HG03103 (cell line): ENCODE data around the gene ZNF644.

ENCODE experiments used
- ATAC-seq: cut with Tn5 transposase; IDR thresholded peaks from one replicate; pipeline ENCODE4 v1.9.1; 2021; ENCODE audit warnings: low read depth; ENCODE audit not compliant: unreplicated experiment

ZNF644 gene

GRCh38 chr1:90990779-90991178 lies 31.1 kb downstream of the ZNF644 start:
- no peak for ATAC-seq

GRCh38 chr1:90989990-90990389 lies 31.8 kb downstream of the ZNF644 start:
- peak; percentile 59 for ATAC-seq

GRCh38 chr1:90989302-90989701 lies 32.5 kb downstream of the ZNF644 start:
- no peak for ATAC-seq

- no peak for ATAC-seq
These were observed 34.0 kb downstream of the ZNF644 start for GRCh38 chr1:90987841-90988240.

- no peak for ATAC-seq
These were observed 34.9 kb downstream of the ZNF644 start for GRCh38 chr1:90986953-90987352.

GRCh38 chr1:90977522-90977921 lies 44.3 kb downstream of the ZNF644 start:
- ATAC-seq: no peak

GRCh38 chr1:90973897-90974798 lies 47.7 kb downstream of the ZNF644 start:
- no peak for ATAC-seq

- ATAC-seq: no peak
These were observed 51.6 kb downstream of the ZNF644 start for GRCh38 chr1:90970208-90970607.

GRCh38 chr1:90969241-90969640 lies 52.6 kb downstream of the ZNF644 start:
- ATAC-seq: no peak

- no peak for ATAC-seq
These were observed 57.3 kb downstream of the ZNF644 start for GRCh38 chr1:90964444-90965035.

GRCh38 chr1:90963651-90964050 lies 58.2 kb downstream of the ZNF644 start:
- no peak for ATAC-seq

- ATAC-seq: no peak
These were observed 58.6 kb downstream of the ZNF644 start for GRCh38 chr1:90963236-90963635.

- no peak for ATAC-seq
These were observed 62.3 kb downstream of the ZNF644 start for GRCh38 chr1:90959352-90960206.

GRCh38 chr1:90957497-90957896 lies 64.3 kb downstream of the ZNF644 start:
- no peak for ATAC-seq

GRCh38 chr1:90955769-90956168 lies 66.1 kb downstream of the ZNF644 start:
- no peak for ATAC-seq

GRCh38 chr1:90952906-90953305 lies 68.9 kb downstream of the ZNF644 start:
- no peak for ATAC-seq

GRCh38 chr1:90951009-90951408 lies 70.8 kb downstream of the ZNF644 start:
- no peak for ATAC-seq

- no peak for ATAC-seq
These were observed 73.5 kb downstream of the ZNF644 start for GRCh38 chr1:90948301-90948700.

GRCh38 chr1:90946630-90947029 lies 75.2 kb downstream of the ZNF644 start:
- no peak for ATAC-seq

- no peak for ATAC-seq
These were observed 76.5 kb downstream of the ZNF644 start for GRCh38 chr1:90945287-90945686.

GRCh38 chr1:90943966-90944365 lies 77.9 kb downstream of the ZNF644 start:
- ATAC-seq: no peak
